Measurements from ENCODE around the gene CCDC180. TPM values are rescaled to one million over a fixed set of nuclear protein-coding genes. Genes with fewer than 3 reads are reported as not detected.
"Not testable (repeated sequence)": the region's sequence is repeated elsewhere in the genome, so short reads cannot be mapped to it uniquely, and the experiment has no call there.

CCDC180 gene
- total RNA-seq, 1 donor from 2014 or later, result 3.4 TPM

DNA sequence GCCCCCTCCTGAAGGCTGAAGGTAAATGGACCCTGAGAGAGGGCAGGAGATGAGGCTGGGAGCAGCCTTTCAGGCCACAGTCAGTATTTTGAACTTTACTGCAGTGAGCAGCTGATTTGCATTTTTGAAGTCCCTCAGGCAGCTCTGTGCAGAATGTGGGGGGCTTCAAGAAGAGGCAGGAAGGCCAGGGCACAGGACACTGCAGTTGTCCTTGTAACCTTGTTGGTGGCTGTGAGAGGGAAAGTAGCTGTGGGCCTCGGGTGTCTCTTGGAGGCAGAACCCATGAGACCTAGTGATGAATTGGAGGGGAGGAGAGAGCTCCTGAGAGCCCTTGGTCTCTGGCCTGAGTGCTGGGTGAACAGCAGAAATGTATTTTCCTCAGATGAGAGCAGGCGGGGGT, 2.6 kb downstream of the CCDC180 start:
- no peak for DNase-seq (ENCODE audit: extremely low read depth, low read depth, low spot score)

DNA sequence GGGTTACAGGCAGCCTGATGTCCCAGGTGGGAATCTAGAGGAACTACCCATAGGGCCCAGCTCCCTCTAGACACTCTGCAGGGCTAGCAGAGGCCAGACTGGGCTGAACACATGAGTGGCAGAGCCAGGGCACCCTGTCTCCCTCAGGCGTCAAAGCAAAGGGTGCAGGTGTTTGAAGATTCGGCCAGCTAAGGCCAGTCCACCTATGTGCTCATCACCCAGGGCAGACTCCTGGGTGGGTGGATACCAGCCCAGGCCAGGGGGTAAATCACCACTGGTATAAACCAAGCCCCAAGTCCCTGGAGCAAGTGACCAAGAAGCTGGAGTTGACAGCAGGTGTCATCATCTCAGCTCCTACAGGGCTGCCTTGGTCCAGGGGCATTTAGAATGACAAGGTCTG, 3.4 kb downstream of the CCDC180 start:
- DNase-seq (ENCODE audit: extremely low read depth, low read depth, low spot score), result no peak

DNA sequence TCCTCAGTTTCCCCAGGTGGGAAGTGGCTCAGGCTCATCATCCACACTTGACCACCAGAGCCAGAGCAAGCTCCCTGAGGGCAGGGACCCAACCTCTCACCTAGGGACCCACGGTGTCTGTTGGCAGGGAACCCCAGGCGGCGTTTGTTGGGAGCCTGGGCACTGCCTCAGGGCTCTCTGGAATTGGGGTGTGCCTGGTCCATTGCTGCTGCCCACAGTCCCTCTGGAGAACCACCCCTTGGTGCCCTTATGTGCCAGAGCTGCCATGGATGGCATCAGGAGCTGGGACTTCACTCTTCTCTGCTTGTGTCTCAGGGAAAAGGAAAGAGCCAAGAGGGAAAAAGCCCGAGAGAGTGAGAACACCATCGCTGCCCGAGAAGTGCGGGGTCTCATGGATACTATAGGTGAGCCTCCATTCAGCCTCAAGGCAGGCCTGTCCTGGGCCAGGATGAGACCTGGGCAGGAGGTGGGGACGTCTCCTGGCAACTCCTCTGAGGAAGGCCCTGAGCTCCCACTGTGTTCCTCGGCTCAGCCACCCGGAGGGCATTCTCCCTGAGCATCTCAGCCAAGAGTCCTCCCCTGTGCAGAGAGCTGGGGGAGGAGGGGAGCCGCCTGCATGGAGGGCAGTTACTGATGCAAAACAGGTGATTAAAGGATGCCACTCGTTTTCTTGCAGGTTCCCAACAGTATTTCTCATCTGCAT, 4.5 kb downstream of the CCDC180 start:
- DNase-seq (ENCODE audit: extremely low read depth, low read depth, low spot score), result no peak

DNA sequence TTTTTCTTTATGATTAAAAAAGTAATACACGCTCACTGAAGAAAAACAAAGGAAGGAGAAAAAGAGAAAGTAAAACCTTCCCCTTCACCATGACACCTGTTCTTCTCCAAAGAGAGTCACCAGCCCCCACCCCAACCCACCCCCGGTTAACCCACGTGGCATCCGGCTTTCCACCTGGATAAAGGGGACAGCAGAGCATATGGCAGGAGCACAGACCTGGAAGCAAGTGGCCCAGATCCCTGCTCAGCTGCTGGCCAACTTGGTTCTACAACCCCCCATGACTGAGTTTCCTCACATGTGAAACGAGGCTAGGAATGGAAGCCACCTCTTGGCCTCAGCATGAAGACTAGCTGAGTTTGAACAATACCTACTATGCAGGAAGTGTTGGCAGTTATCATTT, 5.1 kb downstream of the CCDC180 start:
- no peak for DNase-seq (ENCODE audit: extremely low read depth, low read depth, low spot score)

DNA sequence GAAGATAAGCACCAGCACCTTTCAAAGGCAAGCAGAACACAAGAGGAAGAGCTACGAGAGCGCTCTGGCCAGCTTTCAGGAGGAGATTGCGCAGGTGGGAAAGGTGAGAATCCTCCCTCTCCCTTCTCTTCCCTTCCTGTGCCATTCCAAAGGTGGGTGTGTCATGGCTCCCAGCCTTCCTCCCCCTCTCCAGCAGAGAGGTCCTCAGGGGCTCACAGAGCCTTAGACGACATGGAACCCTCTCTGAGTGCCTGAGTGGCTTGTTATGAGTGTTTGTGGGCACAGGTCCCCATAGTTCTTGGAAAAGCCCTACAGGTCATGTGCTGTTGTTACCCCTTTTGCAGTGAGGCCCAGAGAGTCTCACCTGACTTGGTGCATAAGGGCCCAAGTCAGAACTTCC, 5.8 kb downstream of the CCDC180 start:
- DNase-seq (ENCODE audit: extremely low read depth, low read depth, low spot score), result no peak

DNA sequence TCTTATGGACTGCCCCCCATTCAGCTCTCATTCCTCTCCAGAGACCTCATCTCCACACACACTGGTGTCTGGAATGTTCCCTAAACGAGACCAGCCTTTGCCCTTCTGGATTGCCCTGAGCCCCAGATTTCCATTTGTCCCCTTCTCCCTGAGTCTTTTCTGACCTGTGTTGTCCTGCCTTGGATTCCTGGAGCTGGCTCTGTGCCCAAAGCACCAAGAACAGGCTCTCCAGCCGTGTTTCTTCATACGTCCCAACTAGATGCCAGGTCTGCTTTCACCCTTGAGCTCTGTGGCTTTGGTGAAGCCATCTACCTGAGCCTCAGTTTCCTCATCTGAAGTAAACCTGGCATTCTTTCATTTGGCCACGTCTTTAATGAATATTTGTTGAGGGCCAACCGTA, 6.3 kb downstream of the CCDC180 start:
- no peak for DNase-seq (ENCODE audit: extremely low read depth, low read depth, low spot score)

DNA sequence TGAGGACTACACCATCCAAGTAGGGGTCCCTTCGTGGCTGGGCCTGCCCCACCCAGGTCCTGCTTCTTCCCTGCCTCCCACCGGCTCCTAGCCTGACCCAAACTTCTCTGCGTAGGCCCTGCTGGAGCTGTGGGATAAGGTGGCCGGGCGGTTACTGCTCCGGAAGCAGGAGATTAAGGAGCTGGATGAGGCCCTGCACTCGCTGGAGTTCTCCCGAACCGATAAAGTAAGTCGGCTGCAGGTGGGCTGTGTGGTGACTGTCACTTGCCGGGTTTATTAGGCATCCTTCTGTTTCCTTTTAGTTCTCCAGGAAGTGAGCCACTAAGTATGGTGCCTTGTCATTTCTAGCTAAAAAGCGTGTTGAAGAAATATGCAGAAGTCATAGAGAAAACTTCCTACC, 7.0 kb downstream of the CCDC180 start:
- DNase-seq (ENCODE audit: extremely low read depth, low read depth, low spot score), result no peak

DNA sequence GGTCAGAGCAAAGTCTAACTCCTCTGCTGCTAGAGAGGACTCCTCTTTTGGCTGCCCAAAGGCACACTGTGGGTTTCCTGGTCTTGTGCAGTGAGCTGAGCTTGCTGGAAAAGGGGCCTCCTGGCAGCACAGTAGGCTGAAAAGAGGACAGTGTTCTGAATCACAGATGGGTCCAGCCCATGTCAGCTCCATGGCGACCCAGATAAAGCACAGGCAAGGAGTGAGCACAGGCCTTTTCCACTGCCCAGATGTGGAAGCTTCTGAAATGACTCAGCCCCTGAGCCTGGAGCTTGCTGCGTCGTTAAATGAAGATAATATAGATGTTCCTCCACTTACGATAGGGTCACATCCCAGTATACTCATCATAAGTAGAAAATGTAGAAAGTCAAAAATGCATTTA, 8.1 kb downstream of the CCDC180 start:
- no peak for DNase-seq (ENCODE audit: extremely low read depth, low read depth, low spot score)

DNA sequence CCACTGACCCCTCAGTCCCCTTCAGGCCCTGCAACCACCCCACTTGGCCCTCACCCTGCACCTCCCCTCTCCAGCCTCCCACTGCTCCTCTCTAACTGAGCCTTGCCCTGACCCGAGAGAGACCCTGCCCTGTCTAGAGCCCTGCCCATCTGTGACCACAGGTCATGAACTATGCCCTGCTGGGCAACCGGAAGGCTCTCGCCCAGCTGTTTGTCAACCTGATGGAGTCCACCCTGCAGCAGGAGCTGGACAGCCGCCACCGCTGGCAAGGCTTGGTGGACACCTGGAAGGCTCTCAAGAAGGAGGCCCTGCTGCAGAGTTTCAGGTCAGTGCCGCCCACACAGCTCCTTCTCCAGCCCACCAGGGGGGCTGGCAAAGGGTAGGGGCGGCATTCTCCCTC, 9.4 kb downstream of the CCDC180 start:
- no peak for DNase-seq (ENCODE audit: extremely low read depth, low read depth, low spot score)

DNA sequence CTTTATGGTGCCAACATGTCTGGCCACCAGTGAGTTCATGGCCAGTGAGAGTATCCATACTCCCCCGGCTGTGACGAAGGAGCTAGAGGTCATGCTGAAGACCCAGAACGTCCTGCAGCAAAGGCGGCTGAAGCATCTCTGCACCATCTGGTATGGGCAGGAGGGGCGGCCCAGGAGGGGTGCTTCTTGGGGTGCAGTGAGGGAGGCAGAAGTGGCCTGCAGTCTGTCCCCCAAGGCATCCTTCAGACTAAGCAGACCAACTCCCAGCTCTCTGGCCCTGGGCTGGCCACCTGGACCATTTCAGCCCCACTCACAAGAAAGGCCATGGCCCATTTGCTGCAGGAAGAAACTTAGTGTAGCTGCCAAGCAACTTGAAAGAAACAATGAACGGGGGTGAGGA, 11.0 kb downstream of the CCDC180 start:
- DNase-seq (ENCODE audit: extremely low read depth, low read depth, low spot score), result no peak

DNA sequence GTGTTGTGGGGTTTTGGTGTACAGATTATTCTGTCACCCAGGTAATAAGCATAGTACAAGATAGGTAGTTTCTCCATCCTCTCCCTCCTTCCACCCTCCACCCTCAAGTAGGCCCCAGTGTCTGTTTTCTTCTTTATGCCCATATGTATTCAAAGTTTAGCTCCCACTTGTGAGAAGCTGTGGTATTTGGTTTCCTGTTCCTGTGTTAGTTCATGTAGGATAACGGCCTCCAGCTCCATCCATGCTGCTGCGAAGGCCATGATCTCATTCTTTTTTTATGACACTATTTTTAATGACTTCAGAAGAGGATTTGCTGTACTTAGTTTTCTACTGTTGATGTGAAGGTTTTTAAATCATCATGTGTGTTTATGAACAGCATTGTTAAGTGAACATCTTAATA, 11.9 kb downstream of the CCDC180 start:
- DNase-seq (ENCODE audit: extremely low read depth, low read depth, low spot score), result no peak

DNA sequence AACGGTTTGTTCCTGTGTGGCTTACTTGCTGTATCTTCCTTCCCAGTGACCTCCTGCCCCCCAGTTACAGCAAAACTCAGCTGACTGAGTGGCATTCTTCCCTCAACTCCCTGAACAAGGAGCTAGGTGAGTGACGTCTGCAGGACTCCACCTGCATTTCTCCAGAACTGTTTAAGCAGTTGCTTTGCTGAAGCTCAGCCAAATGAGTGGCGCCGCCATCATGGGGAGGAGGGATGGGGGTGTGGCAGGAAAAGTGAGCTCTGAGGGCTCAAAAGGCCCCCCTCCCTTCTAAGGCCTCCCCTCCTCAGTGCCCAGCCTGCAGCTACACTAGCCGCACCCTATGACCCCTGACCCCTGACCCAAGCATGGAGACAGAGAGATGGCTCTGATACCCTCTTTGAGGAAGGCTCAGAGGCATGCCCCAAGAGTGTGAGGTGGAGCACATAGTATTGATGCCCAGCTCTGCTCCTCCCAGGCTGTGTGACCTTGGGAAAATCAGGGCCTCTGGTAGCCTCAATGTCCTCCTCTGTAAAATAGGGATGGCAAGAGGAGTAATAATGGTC, 12.7 kb downstream of the CCDC180 start:
- no peak for DNase-seq (ENCODE audit: extremely low read depth, low read depth, low spot score)

DNA sequence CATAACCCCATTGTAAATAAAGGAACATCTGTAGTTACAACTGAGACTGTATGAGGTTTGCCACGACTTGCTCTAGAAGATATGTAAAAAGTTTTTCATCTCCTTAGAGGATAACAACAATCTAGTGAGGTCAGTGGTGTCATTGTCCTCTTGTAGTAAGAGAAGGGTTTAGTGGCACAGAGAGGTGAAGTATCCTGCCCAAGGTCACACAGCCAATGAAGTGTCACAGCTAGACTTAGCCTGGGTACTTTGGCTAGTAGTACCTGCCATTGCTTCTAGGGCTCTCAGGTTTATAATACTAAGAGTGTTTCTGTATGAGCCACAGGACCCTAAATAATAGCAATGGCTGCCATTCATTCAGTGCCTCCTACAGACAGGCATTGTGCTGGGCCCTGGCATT, 13.8 kb downstream of the CCDC180 start:
- no peak for DNase-seq (ENCODE audit: extremely low read depth, low read depth, low spot score)

DNA sequence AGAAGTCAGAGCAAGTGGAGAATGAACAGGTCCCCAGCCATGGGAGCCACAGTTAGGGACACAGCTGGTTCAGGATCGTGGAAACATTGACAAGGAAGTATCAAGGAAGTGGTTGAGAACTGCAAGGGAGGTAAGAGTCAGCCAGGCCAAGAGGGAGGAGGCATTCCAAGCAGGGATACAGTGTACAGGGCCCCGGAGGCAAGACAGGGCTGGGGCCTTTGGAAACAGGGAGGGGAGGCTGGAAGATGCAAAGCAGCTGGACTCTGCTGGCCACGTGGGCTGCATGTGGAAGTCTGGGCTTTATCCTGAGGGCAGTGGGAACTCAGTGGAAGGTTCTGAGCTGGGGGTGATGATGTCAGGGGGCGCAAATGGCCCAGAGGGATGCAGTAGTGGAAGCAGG, 14.2 kb downstream of the CCDC180 start:
- no peak for DNase-seq (ENCODE audit: extremely low read depth, low read depth, low spot score)

DNA sequence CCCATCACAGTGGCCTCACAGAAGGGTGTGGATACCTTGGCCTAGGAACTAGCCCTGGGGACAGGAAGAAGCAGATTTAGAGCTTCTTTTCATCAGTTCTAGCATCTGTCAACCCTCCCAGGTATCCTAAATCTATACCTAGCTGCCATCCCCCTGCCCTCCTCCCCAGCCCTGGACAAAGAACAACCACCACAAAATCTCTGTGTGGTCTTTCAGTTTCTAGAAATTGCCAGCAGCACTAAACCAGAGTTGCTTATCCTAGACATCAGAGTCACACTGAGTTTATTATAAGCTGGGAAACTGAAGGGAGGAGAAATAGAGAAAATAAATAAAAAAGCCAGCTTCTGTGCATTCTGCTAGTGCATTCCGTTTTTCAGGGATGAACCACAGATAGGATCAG, 14.6 kb downstream of the CCDC180 start:
- DNase-seq (ENCODE audit: extremely low read depth, low read depth, low spot score), result no peak

DNA sequence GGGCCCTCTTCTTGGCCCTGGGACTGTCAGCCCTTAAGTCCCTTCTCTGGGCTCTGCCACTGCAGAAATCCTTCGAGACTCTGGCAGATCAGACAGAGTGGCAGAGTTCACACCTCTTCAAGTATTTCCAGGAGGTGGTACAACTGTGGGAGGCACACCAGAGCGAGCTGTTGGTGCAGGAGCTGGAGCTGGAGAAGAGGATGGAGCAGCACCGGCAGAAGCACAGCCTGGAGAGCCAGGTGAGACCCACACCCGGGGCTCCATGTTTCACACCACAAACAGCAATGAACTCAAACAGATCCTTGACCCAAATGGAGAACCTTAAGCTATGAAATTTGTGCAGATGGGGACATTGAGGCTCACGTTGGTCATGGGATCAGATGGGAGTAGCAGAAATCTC, 17.5 kb downstream of the CCDC180 start:
- DNase-seq (ENCODE audit: extremely low read depth, low read depth, low spot score), result no peak

DNA sequence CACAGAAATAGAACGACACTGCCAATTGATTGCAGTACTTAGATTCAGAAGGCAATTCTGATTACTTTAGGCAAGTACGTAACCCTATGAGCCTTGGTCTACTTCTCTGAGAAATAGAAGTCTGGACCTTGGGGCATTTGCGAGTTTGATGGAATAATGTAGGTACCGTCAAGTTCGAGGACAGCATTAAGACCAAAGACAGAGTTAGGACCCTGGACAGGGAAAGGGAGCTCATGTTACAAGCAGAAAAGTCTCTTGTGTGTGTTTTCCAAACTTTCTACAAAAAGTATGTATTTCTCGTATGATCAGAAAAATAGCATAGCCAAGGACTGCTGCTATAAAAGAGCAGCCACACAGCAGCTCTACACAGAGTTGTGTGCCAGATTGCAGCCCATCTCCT, 20.1 kb downstream of the CCDC180 start:
- DNase-seq (ENCODE audit: extremely low read depth, low read depth, low spot score), result no peak

DNA sequence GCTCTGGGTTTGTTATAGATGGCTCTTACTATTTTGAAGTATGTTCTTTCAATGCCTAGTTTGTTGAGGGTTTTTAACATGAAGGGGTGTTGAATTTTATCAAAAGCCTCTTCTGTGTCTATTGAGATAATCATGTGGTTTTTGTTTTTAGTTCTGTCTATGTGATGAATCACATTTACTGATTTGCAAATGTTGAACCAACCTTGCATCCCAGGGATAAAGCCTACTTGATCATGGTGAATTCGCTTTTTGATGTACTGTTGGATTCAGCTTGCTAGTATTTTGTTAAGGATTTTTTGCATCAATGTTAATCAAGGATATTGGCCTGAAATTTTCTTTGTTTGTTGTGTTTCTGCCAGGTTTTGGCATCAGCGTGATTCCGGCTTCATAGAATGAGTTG, 25.5 kb downstream of the CCDC180 start:
- no peak for DNase-seq (ENCODE audit: extremely low read depth, low read depth, low spot score)

DNA sequence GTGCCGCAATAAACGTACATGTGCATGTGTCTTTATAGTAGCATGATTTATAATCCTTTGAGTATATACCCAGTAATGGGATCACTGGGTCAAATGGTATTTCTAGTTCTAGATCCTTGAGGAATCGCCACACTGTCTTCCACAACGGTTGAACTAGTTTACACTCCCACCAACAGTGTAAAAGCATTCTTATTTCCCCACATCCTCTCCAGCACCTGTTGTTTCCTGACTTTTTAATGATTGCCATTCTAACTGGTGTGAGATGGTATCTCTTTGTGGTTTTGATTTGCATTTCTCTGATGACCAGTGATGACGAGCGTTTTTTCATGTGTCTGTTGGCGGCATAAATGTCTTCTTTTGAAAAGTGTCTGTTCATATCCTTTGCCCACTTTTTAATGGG, 28.2 kb downstream of the CCDC180 start:
- not testable (repeated sequence) for DNase-seq (ENCODE audit: extremely low read depth, low read depth, low spot score)

DNA sequence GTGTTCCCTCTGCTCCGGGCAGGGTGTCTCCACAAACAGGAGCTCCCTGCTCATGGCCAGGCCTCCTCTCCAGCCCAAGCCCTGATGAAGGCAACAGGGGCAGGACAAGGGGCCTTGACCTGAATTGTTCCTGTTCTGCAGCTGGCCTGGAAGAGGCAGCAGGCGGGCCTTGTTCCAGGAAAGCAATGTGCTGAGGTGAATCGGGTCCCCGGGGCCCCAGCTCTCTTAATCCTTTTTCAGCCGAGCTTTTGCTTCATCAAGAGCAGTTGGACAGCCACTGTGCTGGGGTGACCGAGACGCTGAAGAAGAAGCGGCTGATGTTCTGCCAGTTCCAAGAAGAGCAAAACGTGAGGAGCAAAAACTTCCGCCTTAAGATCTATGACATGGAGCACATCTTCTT, 41.4 kb downstream of the CCDC180 start:
- no peak for DNase-seq (ENCODE audit: extremely low read depth, low read depth, low spot score)

DNA sequence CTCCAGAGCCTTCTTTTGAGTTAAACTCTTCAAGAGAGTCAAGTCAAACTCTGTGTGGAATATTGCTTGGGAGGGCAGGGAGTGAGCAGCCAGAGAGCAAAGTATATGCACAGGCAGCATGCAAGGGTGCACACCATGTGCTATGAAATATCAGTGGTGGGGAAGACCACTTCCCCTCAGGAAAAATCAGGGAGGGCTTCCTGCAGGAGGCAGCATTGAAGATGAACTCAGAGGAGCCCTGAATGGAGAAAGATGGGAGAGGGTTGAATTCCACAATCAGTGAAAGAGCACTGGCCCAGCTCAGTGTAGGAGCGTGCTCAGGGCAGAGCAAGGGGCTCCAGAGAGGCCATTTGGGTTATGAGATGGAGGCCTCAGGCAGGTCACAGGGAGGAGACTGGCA, 41.9 kb downstream of the CCDC180 start:
- no peak for DNase-seq (ENCODE audit: extremely low read depth, low read depth, low spot score)

DNA sequence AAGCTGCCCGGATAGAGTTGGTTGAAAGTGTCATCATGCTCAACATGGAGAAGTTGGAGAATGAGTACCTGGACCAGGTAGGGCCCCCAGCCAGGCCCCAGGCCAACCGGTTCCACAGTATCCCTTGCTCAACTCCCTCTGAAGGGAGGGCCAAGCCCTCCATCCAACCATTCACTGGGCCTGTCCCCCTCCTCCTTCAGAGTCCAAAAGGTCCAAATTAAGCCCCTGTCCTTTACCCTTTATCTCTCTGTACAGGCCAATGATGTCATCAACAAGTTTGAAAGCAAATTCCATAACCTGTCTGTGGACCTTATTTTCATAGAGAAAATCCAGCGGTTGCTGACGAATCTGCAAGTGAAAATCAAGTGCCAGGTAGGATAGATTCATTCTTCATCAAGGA, 47.2 kb downstream of the CCDC180 start:
- no peak for DNase-seq (ENCODE audit: extremely low read depth, low read depth, low spot score)

DNA sequence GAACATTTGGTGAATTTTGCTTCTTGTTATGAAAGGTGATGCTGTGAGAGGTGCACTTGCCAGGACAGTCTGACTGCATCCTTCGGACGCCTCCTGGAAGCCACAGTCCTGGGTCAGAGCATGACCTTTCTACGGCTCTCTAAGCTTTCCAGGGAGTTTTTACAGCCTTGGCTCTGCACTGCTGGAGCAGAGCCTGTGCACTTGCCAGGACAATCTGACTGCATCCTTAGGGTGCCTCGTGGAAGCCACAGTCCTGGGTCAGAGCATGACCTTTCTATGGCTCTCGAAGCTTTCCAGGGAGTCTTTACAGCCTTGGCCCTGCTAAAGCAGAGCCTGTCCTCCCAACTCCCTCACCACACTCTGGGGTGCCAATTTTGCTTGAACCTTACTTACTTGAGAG, 49.6 kb downstream of the CCDC180 start:
- no peak for DNase-seq (ENCODE audit: extremely low read depth, low read depth, low spot score)

Measured in glomerular endothelial cell (primary cell).